ENCODE results near the gene PTPRT.

Gene PTPRT

DNA sequence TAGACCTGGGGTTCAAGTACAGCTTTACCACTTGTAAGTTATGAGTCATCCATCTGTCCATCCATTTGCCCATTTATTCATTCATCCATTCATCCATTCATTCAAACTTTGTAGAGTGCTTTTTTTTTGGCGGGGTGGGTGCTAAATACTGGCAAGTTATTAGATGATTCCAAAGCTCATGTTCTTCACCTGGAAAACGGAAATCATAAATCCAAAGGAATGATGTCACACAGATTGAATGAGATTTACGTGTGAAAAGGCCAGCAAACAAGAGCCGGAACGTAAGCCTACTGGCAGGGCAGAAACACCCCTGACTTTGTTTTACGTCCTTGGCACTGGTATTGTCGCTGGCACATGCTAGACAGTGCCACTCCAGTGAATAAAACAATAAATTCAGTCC, 1090.6 kb downstream of the PTPRT start:
- no peak for TF ChIP-seq CTCF (conservative IDR thresholded peaks at IDR 0.05; ENCODE audit: low read length)
- no peak for DNase-seq (ENCODE audit: low read depth)
- H3K4me3 ChIP-seq (ENCODE audit: low read length): no peak overlapping the region

DNA sequence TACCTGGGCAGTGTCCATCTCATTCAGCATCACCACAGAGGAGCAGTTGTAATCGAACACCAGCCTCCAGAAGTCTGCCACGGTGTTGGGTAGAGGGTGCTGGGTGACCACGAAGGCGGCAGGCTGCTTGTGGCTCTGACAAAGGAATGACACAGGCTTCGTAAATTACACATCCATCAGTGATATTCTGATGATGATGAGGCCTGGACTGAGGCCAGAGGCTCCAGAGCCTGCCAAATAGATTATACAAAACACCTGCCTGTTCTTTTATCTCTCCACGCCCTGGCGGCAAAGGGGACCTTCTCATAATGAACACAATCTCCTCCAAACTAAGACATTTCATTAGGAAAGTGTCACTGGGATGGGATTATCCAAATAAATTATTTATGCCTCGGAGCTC, 1091.3 kb downstream of the PTPRT start:
- no peak overlapping the region for H3K4me3 ChIP-seq (ENCODE audit: low read length)
- TF ChIP-seq CTCF (conservative IDR thresholded peaks at IDR 0.05; ENCODE audit: low read length): no peak
- DNase-seq (ENCODE audit: low read depth): no peak

DNA sequence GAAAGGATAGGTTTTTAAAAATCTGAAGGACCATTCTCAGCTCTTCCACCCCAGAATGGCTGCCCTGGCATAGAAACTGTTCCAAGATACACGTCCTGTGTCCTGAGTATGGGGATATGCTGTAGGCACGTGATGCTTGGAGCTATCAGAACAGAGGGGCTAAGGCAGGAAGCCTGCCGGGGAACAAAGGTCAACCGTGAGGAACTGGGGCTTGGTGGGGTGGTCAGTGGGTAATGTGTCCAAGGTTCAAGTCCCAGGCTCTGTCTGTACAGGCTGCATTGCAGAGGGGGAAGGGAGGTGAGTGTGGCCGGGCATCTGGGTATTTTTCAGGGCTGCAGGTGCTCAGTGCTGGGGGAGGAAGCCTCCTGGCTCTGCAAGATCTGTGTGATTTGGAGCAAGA, 1092.0 kb downstream of the PTPRT start:
- H3K4me3 ChIP-seq (ENCODE audit: low read length): no peak overlapping the region
- TF ChIP-seq CTCF (conservative IDR thresholded peaks at IDR 0.05; ENCODE audit: low read length): no peak
- no peak for DNase-seq (ENCODE audit: low read depth)

- no peak for DNase-seq (ENCODE audit: low read depth)
- H3K4me3 ChIP-seq (ENCODE audit: low read length): no peak overlapping the region
- no peak for TF ChIP-seq CTCF (conservative IDR thresholded peaks at IDR 0.05; ENCODE audit: low read length)
Observed at GRCh38 chr20:42095221-42095620, 1094.5 kb downstream of the PTPRT start.

DNA sequence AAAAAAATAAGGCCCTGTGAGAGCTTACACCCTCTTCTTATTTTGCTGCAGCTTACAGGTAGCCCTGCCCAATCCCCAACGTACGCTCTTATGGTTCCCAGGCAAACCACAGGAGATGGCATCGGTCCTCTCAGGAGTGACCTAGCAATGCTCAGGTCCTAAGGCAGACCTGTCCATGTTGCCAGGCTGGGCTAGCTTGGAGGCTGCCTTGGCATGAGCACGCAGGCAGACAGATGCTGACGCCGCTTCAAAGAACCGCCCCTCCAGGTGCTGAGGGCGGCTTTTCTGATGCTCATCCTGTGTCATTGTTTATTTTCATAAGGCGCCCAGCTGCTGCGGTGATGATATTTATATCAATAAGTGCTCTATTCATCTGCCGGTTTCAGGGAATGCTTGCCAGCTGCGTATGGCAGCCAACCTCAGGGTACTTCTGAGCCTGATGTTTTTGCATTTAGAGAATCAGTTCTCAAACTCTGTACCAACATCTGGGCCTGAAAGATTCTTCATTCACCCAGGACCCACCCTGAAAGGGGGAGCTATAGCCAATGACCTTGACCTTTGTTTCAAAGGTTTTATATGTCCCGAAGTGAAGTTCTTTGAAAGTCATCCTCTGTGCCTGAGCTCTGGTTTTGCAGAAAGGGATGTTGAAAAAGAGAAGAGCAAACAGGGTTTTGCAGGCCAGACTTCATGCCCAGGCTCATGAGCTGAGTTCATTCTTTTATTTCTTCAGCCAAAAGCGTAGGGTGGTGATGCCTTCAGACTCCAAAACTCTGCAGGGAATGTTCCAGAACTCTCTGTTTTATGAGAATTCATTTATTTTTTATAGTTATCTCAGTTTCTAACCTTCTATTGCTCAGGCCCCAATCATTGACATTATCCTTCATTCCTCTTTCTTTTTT, 1095.9 kb downstream of the PTPRT start:
- no peak for DNase-seq (ENCODE audit: low read depth)
- no peak overlapping the region for H3K4me3 ChIP-seq (ENCODE audit: low read length)
- no peak for TF ChIP-seq CTCF (conservative IDR thresholded peaks at IDR 0.05; ENCODE audit: low read length)

GRCh38 chr20:42093041-42093440, 1096.7 kb downstream of the PTPRT start:
- no peak for TF ChIP-seq CTCF (conservative IDR thresholded peaks at IDR 0.05; ENCODE audit: low read length)
- DNase-seq (ENCODE audit: low read depth): no peak
- H3K4me3 ChIP-seq (ENCODE audit: low read length): no peak overlapping the region

GRCh38 chr20:42085366-42085765, 1104.3 kb downstream of the PTPRT start:
- no peak for TF ChIP-seq CTCF (conservative IDR thresholded peaks at IDR 0.05; ENCODE audit: low read length)
- no peak overlapping the region for H3K4me3 ChIP-seq (ENCODE audit: low read length)
- DNase-seq (ENCODE audit: low read depth): no peak

Measured in AG10803 (cell line).